Hematopoietic multipotent progenitor cell (in vitro differentiated cells): ENCODE data around the gene HMBS. TPM values are rescaled to one million over a fixed set of nuclear protein-coding genes. Genes with fewer than 3 reads are reported as not detected.
"Not testable (repeated sequence)": the region's sequence is repeated elsewhere in the genome, so short reads cannot be mapped to it uniquely, and the experiment has no call there.

Experiments
- DNase-seq, 3 donors: peaks; one replicate each; pipeline ENCODE4 v3.0.0-alpha.2; 2011 to 2015; ENCODE audit warnings: low read depth in 2 of 3, low spot score in 2 of 3
- total RNA-seq: library from RNA; depleted of rRNA; stranded (reverse); fragments of >200 nt; gene quantifications from one replicate; pipeline ENCODE4 v1.2.3, GENCODE V29; 2012

Gene HMBS
- total RNA-seq, 1 donor: 9.2 TPM

DNA sequence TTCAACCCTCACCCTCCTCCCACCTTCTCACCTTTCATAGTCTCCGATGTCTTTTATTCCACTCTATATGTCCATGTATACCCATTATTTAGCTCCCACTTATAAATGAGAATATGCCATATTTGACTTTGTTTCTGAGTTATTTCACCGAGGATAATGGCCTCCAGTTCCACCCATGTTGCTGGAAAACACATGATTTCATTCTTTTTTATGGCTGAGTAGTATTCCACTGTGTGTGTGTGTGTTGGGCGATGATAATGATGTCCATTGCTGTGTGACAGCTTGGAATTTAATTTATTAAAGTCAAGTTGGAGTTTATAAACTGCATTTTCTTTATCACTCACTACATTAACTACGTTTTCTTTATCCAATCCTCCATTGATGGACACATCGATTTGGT is 33.5 kb downstream of the HMBS start:
- DNase-seq: no peak

DNA sequence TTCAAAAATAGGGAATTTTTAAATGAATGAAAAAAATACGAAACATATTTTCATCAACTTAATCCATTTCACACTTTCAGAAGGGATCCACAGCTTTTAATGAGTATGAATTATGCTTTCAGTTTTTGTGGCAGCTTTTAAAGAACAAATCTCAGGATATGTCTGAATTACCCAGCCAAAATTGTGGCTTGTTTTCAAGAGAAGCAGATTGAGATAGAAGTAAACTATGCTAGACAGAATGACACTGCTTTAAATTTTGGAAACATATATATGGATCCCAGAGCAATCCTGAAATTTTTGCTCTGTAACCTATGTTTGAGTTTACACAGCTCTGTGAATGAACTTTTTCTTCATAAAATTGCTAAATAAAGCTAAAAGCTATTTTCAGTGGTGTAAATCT is 34.3 kb downstream of the HMBS start:
- no peak for DNase-seq

GRCh38 chr11:119120639-119121007 is 35.9 kb downstream of the HMBS start:
- DNase-seq: no peak

DNA sequence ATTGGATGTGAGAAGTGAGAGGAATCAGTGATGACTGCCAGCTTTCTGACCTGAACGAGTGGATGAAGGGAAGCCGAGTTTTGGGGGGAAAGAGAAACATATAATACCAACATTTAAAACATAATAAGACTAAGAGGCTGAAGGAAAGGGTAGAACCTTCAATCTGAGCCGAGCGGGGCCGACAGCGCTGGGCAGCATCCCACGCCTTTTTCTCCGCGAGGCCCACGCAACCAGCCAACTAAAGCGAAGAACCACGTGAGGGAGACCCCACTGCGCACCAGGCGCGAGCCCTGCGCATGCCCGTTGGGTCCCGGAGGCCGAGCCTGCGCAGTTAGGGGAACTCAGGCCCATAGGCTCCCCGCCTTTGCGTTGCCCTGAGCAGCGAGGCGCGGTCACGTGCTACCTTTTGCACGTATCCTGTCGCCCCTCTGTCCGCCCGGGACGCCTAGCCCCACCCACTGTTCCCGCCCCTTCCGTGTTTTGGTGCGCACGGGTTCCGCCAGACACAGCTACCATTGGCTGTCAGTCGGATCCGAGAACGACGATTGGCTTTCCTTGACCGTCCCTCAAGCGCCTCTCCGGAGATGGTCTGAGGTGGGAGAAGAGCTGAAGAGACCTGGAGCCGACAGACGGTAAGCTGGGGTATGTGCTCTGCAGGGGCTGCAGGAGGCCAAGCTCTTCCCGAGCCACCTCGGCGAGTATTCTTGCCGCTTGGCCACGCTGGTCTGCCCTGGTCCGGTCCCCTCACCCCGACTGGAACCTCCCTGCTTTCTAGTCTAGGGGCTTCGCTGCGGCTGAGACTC is 36.5 kb downstream of the HMBS start, which contains the start of gene HINFP:
TSS of gene HINFP (plus strand) at position 573 of the 803 bp plus-strand sequence. CDS start 5,365 bp downstream, outside the sequence.
- DNase-seq: peak; percentile 94 to 100 (median 99)

GRCh38 chr11:119121811-119122124 is 37.1 kb downstream of the HMBS start:
- DNase-seq: no peak

DNA sequence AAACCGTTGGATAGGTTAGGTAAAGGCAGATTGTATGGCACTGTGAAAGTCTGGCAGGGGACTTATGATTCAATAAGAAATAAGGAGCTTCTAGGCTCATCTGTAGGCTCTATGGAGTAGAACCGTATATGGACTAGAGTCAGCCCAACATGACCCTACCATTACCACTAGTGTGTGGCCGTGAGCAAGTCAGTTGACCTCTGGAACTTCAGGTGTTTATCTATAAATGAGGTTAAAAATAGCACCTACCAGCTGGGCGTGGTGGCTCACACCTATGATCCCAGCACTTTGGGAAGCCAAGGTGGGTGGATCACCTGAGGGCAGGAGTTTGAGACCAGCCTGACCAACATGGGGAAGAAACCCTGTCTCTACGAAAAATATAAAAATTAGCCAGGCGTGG is 41.1 kb downstream of the HMBS start:
- DNase-seq: no peak

DNA sequence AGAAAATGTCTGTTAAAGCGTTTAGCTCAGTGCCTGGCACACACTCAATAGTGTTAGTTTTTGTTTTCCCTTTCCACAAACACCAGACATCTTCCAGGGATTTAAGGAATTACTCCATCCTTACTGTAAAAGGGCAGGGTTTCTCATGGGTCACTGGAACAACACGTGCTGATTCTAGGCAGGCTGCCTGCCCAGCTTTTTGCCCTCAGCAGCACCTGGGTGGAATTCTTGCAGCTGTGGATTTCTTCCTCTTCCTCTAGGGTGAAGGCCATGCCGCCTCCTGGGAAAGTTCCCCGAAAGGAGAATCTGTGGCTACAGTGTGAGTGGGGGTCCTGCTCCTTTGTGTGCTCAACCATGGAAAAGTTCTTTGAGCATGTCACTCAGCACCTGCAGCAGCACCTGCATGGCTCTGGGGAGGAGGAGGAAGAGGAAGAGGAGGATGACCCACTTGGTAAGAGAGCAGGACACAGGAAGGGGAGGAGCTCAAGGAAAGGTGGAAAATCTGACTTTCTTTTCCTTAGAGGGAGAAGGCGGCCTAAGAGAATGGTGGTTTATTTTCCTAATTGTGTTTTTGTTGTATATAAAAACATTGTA is 42.1 kb downstream of the HMBS start:
- no peak for DNase-seq

DNA sequence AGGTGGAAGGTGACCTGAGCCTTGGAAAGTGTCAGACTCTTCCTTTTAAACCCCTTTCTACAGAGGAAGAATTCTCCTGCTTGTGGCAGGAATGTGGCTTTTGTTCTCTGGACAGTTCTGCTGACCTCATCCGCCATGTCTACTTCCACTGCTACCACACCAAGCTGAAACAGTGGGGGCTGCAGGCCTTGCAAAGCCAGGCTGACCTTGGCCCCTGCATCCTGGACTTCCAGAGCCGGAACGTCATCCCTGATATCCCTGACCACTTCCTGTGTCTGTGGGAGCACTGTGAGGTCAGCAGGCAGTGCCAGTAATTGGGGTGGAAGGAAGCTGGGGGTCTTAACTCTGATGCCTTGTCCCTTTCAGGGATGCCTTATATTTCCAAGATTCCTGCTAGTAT is 46.0 kb downstream of the HMBS start:
- DNase-seq: no peak

GRCh38 chr11:119134389-119134978 is 49.8 kb downstream of the HMBS start:
- DNase-seq: peak in 1 of 3 donors; percentile 26

DNA sequence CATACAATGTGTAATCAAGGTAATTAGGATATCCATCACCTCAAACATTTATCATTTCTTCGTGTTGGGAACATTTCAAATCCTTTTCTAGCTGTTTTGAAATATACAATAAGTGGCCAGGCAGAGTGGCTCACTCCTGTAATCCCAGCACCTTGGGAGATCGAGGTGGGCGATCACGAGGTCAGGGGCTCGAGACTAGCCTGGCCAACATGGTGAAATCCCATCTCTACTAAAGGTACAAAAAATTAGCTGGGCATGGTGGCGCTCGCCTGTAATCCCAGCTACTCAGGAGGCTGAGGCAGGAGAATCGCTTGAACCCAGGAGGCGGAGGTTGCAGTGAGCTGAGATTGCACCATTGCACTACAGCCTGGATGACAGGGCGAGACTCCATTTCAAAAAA is 54.6 kb downstream of the HMBS start:
- DNase-seq: not testable (repeated sequence)

Other genes starting within 250 kb of the HMBS start
- 0.54 TPM for gene CXCR5, start 201.0 kb upstream of the HMBS start, total RNA-seq
- 17.5 TPM for gene BCL9L, start 159.0 kb upstream of the HMBS start, total RNA-seq
- gene UPK2, start 128.6 kb upstream of the HMBS start, total RNA-seq: not detected
- gene FOXR1, start 113.1 kb upstream of the HMBS start, total RNA-seq: not detected
- 34.2 TPM for gene CENATAC, start 86.7 kb upstream of the HMBS start, total RNA-seq
- 1,067 TPM for gene RPS25, start 66.5 kb upstream of the HMBS start, total RNA-seq
- gene TRAPPC4, start 66.1 kb upstream of the HMBS start, total RNA-seq: 70.6 TPM
- gene SLC37A4, start 54.0 kb upstream of the HMBS start, total RNA-seq: 23.7 TPM
- gene HYOU1, start 27.7 kb upstream of the HMBS start, total RNA-seq: 68.4 TPM
- gene VPS11, start 17.1 kb upstream of the HMBS start, total RNA-seq: 55.2 TPM
- gene DPAGT1, start 17.0 kb downstream of the HMBS start, total RNA-seq: 27.2 TPM
- 7.8 TPM for gene C2CD2L, start 22.5 kb downstream of the HMBS start, total RNA-seq
- 27.5 TPM for gene HINFP, start 36.7 kb downstream of the HMBS start, total RNA-seq
- gene ABCG4, start 64.2 kb downstream of the HMBS start, total RNA-seq: under 0.01 TPM
- gene NLRX1, start 83.8 kb downstream of the HMBS start, total RNA-seq: 44.4 TPM
- gene NHERF4, start 100.6 kb downstream of the HMBS start, total RNA-seq: 0.81 TPM
- 7.8 TPM for gene CBL, start 121.5 kb downstream of the HMBS start, total RNA-seq
- gene MCAM, start 232.2 kb downstream of the HMBS start, total RNA-seq: 1.3 TPM
- 9.4 TPM for gene RNF26, start 249.6 kb downstream of the HMBS start, total RNA-seq